ENCODE data around the gene KISS1R.

Gene KISS1R

DNA sequence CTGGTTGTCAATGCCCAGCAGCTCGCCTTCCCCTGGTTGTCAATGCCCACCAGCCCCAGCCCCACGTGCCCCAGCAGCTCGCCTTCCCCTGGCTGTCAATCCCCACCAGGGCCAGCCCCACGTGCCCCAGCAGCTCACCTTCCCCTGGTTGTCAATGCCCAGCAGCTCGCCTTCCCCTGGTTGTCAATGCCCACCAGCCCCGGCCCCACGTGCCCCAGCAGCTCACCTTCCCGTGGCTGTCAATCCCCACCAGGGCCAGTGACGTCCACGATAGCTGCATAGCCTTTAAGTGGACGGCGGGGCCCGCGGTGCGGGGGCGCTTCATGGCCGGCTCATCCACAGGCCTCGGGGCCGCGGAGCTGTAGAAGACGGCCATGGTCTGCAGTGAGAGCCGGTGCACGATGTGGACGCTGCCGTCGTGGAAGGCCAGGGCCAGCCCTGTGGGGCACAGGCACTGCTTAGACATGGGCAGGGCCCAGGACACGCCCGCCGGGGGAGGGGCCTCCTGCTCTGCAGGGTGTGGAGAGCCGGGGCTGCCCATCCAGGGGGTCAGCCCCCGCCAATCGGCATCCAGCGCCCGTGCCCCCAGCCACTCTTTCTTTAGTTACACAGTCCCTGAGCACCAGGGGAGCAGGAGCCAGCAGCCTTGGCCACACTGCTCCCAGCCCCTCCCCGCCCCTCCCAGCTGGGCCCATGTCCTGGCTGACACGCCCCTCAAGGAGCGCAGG is 37.3 kb upstream of the KISS1R start:
- no peak overlapping the region for H3K9ac ChIP-seq (ENCODE audit: insufficient read length)
- H3K4me3 ChIP-seq = no peak overlapping the region
- no peaks in the 10 kb centered on the region for H3K9me3 ChIP-seq (ENCODE audit: low read depth, low read length)
- no peak overlapping the region for H3K27ac ChIP-seq
- TF ChIP-seq POLR2AphosphoS5 (IDR thresholded peaks at IDR 0.05; ENCODE audit: borderline replicate concordance, low read depth, low read length) (no peak), FOXP2 (optimal IDR thresholded peaks at IDR 0.05; ENCODE audit: control extremely low read depth, extremely low read length, insufficient read depth) (no peak), EZH2 (IDR thresholded peaks at IDR 0.05) (no peak)
- peaks cover 16% of the 10 kb centered on the region; the same call in 1 of the 2 replicates for H3K36me3 ChIP-seq (ENCODE audit: insufficient read depth, low read length)
- DNase-seq (ENCODE audit: low read depth, low spot score) = no peak

DNA sequence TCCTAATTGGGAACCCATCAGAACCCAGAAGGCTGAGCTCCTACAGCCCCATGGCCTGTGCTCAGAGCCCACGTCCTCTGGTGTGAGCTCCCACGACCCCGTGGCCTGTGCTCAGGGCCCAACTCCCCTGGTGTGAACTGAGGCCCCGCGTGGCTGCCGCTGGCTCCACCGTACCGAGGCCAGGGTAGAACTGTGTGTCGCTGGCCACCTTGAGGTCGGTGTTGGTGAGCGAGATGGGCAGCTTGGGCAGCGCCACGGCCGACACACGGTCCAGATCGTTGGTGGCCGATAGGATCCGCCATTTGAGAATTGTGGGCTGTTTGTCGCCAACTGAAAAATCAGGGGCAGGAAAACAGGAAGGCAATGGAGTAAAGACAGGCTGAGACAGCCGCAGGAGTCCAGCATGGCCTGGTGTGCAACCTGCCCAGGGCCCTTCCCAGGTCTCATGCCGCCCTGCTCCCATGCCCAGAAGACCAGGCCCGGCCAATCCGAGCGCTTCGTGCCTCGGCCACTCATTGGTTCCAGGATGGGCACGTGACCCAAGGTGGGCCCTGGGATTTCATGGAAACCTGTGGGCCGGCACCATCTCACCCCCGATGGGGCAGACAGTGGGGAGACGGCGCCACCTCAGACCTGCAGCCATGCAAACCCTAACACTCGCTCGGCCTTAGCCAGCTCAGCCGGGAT is 35.6 kb upstream of the KISS1R start:
- Histone ChIP-seq H3K36me3 (ENCODE audit: insufficient read depth, low read length) (peaks cover 24% of the 10 kb centered on the region; the same call in 1 of the 2 replicates), H3K9ac (ENCODE audit: insufficient read length) (no peak overlapping the region), H3K4me3 (no peak overlapping the region), H3K27ac (no peak overlapping the region), H3K9me3 (ENCODE audit: low read depth, low read length) (no peaks in the 10 kb centered on the region)
- TF ChIP-seq POLR2AphosphoS5 (IDR thresholded peaks at IDR 0.05; ENCODE audit: borderline replicate concordance, low read depth, low read length) = no peak
- no peak for TF ChIP-seq FOXP2 (optimal IDR thresholded peaks at IDR 0.05; ENCODE audit: control extremely low read depth, extremely low read length, insufficient read depth)
- DNase-seq (ENCODE audit: low read depth, low spot score) = no peak

DNA sequence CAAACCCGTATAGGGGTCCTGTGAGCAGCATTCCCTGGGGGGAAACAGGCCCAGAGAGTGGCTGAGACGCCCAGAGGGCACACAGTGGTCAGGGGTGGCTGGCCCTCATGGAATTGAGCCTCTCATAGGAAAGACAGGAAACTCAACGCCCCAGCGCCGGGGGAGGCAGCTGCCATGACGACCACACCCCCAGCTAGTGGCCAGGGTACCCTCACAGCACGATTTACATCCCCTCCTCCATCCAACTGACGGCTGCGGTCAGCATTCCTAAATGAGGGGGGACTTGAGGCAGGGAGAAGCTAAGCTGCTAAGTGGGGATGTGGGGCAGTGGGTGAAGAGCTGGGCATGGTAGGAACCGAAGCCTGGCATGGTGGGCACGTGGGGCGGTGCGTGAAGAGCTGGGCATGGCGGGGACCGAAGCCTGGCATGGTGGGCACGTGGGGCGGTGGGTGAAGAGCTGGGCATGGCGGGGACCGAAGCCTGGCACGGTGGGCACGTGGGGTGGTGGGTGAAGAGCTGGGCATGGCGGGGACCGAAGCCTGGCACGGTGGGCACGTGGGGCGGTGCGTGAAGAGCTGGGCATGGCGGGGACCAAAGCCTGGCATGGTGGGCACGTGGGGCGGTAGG is 34.1 kb upstream of the KISS1R start:
- H3K4me3 ChIP-seq = no peak overlapping the region
- no peak for DNase-seq (ENCODE audit: low read depth, low spot score)
- H3K9me3 ChIP-seq (ENCODE audit: low read depth, low read length) = no peaks in the 10 kb centered on the region
- no peak overlapping the region for H3K27ac ChIP-seq
- no peak for TF ChIP-seq EZH2 (IDR thresholded peaks at IDR 0.05)
- TF ChIP-seq POLR2AphosphoS5 (IDR thresholded peaks at IDR 0.05; ENCODE audit: borderline replicate concordance, low read depth, low read length) = no peak
- no peak for TF ChIP-seq FOXP2 (optimal IDR thresholded peaks at IDR 0.05; ENCODE audit: control extremely low read depth, extremely low read length, insufficient read depth)
- H3K9ac ChIP-seq (ENCODE audit: insufficient read length) = no peak overlapping the region
- H3K36me3 ChIP-seq (ENCODE audit: insufficient read depth, low read length) = peaks cover 32% of the 10 kb centered on the region; the same call in 1 of the 2 replicates

DNA sequence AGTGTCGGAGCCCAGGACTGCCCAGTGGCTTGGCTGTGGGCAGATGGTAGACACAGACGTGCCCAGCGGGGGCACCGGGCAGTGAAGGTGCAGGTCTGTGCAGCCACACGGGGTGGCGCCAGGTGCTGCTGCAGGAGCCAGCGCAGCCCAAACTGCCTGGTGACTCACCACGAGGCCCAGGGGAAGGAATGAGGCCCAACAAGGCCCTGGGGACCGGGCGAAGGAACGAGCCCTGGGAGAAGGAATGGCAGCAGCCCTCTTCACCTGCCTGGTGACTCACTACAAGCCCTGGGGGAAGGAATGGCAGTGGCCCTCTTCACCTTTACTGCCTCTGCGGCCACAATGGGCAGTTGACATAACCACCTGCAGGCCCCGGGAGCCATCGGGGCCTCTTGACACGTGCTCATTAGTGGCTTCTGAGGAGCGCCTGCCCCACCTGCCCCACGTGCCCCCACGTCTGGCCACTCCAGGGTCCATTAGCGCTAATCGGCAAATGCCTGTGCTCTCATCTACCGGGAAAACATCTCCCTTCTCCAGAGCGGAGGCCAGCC is 33.4 kb upstream of the KISS1R start:
- Histone ChIP-seq H3K9ac (ENCODE audit: insufficient read length) (no peak overlapping the region), H3K27ac (no peak overlapping the region), H3K36me3 (ENCODE audit: insufficient read depth, low read length) (peaks cover 36% of the 10 kb centered on the region; the same call in 1 of the 2 replicates), H3K4me3 (no peak overlapping the region), H3K9me3 (ENCODE audit: low read depth, low read length) (no peaks in the 10 kb centered on the region)
- no peak for DNase-seq (ENCODE audit: low read depth, low spot score)
- no peak for TF ChIP-seq POLR2AphosphoS5 (IDR thresholded peaks at IDR 0.05; ENCODE audit: borderline replicate concordance, low read depth, low read length)
- no peak for TF ChIP-seq EZH2 (IDR thresholded peaks at IDR 0.05)
- TF ChIP-seq FOXP2 (optimal IDR thresholded peaks at IDR 0.05; ENCODE audit: control extremely low read depth, extremely low read length, insufficient read depth) = no peak

DNA sequence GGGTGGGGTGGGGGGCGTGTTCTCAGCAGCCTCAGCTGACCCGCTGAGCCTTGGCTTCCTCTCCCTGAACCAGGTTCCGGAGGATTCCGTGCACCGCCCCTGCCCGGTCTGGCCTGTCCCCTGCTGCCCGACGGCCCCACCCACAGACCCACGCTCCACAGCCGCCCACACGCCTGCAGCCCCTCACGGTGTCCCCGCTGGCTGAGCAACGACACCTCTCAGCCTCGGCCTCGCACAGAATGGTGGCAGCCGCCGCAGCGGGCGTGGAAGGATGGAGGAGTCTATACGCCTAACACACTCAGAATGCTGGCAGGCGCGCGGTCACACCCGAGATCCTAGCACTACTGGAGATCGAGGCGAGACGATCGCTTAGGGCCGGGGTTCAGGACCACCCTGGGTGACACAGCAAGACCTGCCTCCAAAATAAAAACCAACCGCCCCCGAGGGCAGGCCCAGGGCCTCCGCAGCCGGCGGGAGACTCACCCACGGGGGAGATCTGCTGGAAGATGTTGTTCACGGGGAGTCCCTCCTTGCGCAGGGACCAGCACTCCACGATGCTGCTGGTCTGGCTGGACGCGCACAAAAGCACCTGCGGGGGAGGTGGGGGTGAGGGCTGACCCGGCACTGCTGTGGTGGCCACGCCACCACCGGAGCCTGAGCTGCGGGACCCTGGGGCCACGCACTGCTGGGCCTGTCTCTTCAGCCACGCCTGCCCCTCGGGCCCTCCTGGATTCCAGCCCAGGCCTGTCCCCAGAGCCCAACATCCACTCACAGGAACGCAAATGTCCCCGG is 32.5 kb upstream of the KISS1R start:
- H3K4me3 ChIP-seq = no peak overlapping the region
- TF ChIP-seq POLR2AphosphoS5 (IDR thresholded peaks at IDR 0.05; ENCODE audit: borderline replicate concordance, low read depth, low read length) = no peak
- TF ChIP-seq EZH2 (IDR thresholded peaks at IDR 0.05) = no peak
- TF ChIP-seq FOXP2 (optimal IDR thresholded peaks at IDR 0.05; ENCODE audit: control extremely low read depth, extremely low read length, insufficient read depth) = no peak
- peaks cover 44% of the 10 kb centered on the region; the same call in 1 of the 2 replicates for H3K36me3 ChIP-seq (ENCODE audit: insufficient read depth, low read length)
- no peaks in the 10 kb centered on the region for H3K9me3 ChIP-seq (ENCODE audit: low read depth, low read length)
- H3K9ac ChIP-seq (ENCODE audit: insufficient read length) = no peak overlapping the region
- no peak overlapping the region for H3K27ac ChIP-seq
- DNase-seq (ENCODE audit: low read depth, low spot score) = no peak

DNA sequence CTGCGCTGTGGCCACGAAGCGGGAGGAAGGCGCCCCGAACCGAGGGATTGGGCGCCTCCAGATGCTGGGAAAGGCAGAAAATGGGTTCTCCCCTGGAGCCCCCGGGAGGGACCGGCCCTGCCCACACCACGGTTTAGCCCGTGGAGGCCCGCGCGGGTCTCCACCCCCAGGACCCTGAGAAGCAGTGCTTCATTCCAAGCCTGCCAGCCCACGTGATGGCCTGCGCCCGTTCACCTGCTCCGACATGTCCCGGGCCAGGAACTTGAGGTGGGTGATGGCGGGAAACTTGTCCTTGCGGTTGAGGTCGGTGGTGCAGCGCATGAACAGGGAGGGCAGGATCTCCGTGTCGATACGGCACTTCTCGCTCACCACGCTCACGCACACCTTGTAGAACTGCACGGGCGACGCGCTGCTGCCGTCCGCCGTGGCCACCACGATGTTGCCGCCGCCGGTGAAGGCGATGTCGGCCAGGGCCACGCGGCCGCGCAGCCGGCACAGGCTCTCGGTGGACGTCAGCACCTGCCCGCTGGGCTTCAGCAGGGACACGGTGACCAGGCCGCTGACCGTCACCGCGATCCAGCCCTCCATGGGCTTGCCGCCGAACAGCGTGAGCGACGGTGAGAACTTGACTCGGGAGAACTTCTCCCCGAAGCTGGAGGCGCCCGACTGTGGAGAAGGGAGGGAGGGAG is 31.5 kb upstream of the KISS1R start:
- Histone ChIP-seq H3K9me3 (ENCODE audit: low read depth, low read length) (no peaks in the 10 kb centered on the region), H3K4me3 (no peak overlapping the region), H3K9ac (ENCODE audit: insufficient read length) (no peak overlapping the region), H3K27ac (no peak overlapping the region), H3K36me3 (ENCODE audit: insufficient read depth, low read length) (peaks cover 49% of the 10 kb centered on the region; the same call in 1 of the 2 replicates)
- TF ChIP-seq FOXP2 (optimal IDR thresholded peaks at IDR 0.05; ENCODE audit: control extremely low read depth, extremely low read length, insufficient read depth) (no peak), POLR2AphosphoS5 (IDR thresholded peaks at IDR 0.05; ENCODE audit: borderline replicate concordance, low read depth, low read length) (no peak), EZH2 (IDR thresholded peaks at IDR 0.05) (no peak)
- no peak for DNase-seq (ENCODE audit: low read depth, low spot score)

DNA sequence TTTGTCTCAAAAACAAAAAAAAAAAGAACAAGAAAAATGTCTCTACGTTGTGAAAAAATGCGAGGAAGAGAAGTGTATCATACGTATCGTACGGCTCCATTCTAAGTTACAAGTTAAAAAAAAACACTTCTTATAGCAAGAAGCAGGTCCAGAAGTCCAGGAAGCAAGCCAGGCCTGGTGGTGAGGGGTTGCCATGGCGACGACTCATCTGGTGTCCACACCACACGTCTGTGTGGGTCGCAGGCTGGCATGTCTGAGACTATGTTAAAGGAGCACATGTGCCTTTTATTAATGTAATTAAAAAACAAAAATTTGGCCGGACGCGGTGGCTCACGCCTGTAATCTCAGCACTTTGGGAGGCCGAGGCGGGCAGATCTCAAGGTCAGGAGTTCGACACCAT is 30.1 kb upstream of the KISS1R start:
- no peak overlapping the region for H3K27ac ChIP-seq
- DNase-seq (ENCODE audit: low read depth, low spot score) = no peak
- H3K9ac ChIP-seq (ENCODE audit: insufficient read length) = no peak overlapping the region
- TF ChIP-seq FOXP2 (optimal IDR thresholded peaks at IDR 0.05; ENCODE audit: control extremely low read depth, extremely low read length, insufficient read depth) (no peak), POLR2AphosphoS5 (IDR thresholded peaks at IDR 0.05; ENCODE audit: borderline replicate concordance, low read depth, low read length) (no peak), EZH2 (IDR thresholded peaks at IDR 0.05) (no peak)
- H3K4me3 ChIP-seq = no peak overlapping the region
- H3K36me3 ChIP-seq (ENCODE audit: insufficient read depth, low read length) = peaks cover 37% of the 10 kb centered on the region; the same call in 1 of the 2 replicates
- H3K9me3 ChIP-seq (ENCODE audit: low read depth, low read length) = no peaks in the 10 kb centered on the region

Measured in SK-N-MC (cell line).